Measurements from ENCODE around the gene CGN.
A peak's percentile ranks its signal among the peaks of the same experiment; 100 is the strongest.

CGN gene

DNA sequence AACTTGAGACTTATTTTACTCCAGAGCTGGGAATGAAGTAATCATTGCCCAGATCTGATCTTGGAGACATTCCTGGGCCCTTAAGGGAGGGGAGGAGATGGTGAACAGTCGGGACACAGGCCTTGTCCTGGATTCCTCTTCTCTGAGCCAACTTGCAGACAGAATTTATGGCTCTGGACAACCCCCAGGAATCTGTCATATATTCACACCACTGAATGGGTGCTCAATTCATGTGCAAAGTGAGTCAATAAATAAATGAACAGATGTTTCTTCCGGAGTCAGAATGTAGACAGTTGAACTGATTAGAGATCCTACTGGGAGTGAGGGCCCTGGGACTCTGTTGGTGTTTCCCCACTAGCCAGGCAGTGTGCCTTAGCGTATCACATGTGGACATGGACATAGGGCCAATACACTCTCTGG, 31.5 kb downstream of the CGN start:
- no peaks in the 10 kb centered on the region for H3K9me3 Mint-ChIP-seq
- no peak overlapping the region for H3K4me3 Mint-ChIP-seq
- H3K27ac Mint-ChIP-seq = no peak overlapping the region
- H3K27me3 Mint-ChIP-seq = peaks cover 12% of the 10 kb centered on the region
- H3K4me1 Mint-ChIP-seq (ENCODE audit: low read depth) = peaks cover 31% of the 10 kb centered on the region
- H3K36me3 Mint-ChIP-seq (ENCODE audit: low read depth) = peaks cover 5% of the 10 kb centered on the region
- no peak for DNase-seq

DNA sequence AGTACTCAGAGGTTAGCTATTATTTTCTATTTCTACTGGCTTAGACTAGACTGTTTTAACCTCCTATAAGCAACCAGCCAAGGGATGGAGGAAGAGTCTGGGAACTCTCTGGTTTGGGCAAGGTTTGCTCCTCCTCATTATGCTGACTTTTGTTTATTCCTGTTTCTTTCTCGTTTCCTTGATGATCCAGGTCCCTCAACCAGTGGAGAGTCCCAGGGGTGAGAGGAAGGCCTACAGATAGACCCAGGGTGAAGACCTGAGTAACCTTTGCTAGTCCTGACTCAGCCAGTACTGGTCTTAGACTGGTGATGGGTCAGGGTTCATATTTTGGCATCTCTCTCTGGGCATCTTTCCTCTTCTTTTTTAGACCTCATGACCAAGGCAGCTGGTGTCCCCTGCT, 34.4 kb downstream of the CGN start:
- no peaks in the 10 kb centered on the region for H3K9me3 Mint-ChIP-seq
- no peak for DNase-seq
- peaks cover 23% of the 10 kb centered on the region for H3K4me1 Mint-ChIP-seq (ENCODE audit: low read depth)
- H3K4me3 Mint-ChIP-seq = no peak overlapping the region
- H3K27ac Mint-ChIP-seq = no peak overlapping the region
- H3K36me3 Mint-ChIP-seq (ENCODE audit: low read depth) = peaks cover under 1% of the 10 kb centered on the region
- peaks cover 12% of the 10 kb centered on the region for H3K27me3 Mint-ChIP-seq

DNA sequence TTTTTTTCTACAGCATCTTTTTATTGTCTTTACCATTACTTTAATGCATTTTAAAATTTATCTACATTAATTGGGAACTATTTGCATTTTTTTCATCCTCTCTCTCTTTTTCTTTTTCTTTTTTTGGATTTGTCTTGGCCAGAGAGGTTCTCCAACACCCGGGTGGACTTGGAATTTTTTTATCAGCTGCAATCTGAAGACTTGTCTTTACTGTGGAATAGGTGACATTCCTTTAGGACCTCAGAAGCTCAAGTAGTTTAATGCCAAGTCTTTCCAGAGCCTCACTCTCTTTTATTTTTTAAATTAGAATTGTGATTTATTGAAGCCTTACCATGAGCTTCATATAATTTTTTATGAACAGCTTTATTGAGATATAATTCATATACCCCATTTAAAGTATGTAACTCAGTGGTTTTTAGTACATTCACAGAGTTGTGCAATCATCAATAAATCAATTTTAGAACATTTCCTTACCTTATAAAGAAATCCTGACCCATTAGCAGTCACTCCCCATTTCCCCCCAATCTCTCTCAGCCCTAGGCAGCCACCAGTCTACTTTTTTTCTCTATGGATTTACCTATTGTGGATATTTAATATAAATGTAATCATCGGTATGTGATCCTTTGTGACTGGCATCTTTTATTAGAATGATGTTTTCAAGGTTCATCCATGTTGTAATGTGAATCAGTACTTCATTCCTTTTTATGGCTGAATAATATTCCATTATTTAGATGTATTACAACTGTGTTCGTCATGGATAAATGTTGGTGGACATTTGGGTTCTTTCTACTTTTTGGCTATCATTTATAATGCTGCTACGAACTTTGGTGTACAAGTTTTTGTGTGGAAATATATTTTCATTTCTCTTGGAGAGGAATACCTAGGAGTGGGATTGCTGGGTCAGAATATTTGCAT, 35.1 kb downstream of the CGN start:
- H3K27ac Mint-ChIP-seq = no peak overlapping the region
- H3K27me3 Mint-ChIP-seq = peaks cover 7% of the 10 kb centered on the region
- no peak overlapping the region for H3K4me3 Mint-ChIP-seq
- H3K9me3 Mint-ChIP-seq = no peaks in the 10 kb centered on the region
- H3K36me3 Mint-ChIP-seq (ENCODE audit: low read depth) = no peaks in the 10 kb centered on the region
- peaks cover 15% of the 10 kb centered on the region for H3K4me1 Mint-ChIP-seq (ENCODE audit: low read depth)
- no peak for DNase-seq

DNA sequence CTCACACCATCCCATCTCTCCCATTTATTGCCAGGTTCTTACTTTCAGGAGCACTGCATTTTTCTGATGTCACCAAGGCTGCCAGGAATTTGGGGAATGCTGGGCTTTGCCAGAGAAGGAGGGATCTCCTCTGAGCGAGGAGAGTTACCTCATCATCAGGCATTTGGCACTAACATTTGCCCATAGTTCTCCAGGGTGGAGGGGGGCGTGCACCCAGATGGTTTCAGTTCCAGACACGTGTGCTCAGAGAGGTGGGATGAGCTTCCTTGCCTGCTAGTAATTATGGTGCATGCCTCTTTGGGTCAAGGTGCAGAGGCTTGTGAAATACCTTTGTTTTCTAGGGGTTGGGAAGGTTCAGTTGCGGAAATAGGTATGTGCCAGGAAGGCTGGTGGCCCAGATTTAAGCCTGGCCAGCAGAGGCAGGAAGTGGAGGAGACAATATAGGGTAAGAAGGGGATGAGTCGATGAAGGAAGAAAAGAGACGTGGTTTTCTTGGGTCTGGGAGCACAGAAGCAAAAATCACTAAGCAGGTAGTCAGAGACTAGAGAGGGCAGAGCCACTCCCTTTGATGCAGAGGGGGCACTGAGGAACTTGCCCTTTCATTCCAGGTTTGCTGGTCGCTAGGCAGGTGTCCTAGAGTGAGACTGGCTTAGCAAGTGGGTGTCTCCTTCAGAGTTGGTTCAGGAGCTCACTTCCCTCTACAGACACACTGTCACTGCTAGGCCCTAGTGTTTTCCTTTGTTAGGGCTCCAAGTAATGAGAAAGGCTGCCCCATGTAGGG, 36.1 kb downstream of the CGN start:
- no peak for DNase-seq
- no peak overlapping the region for H3K4me3 Mint-ChIP-seq
- H3K27me3 Mint-ChIP-seq = no peaks in the 10 kb centered on the region
- H3K27ac Mint-ChIP-seq = no peak overlapping the region
- H3K9me3 Mint-ChIP-seq = no peaks in the 10 kb centered on the region
- peaks cover 9% of the 10 kb centered on the region for H3K4me1 Mint-ChIP-seq (ENCODE audit: low read depth)
- H3K36me3 Mint-ChIP-seq (ENCODE audit: low read depth) = no peaks in the 10 kb centered on the region

DNA sequence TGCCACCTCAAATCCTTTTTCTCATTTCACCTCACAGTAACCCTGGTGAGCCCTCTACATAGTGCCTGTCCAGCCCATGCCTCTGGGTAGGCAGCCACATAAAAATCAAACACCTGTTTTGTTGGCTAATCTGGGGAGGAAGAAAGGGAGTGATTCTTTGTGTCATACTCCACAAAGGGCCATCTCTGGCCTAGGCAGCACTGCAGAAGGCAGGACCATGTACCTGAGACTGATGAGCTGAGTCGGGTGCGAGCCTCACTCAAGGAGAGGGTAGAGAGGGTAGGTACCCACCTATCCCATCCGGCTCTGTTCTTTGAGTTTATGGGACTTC, 36.7 kb downstream of the CGN start:
- Mint-ChIP-seq H3K36me3 (ENCODE audit: low read depth) (no peaks in the 10 kb centered on the region), H3K27me3 (no peaks in the 10 kb centered on the region), H3K4me3 (no peak overlapping the region), H3K9me3 (no peaks in the 10 kb centered on the region), H3K4me1 (ENCODE audit: low read depth) (peaks cover 9% of the 10 kb centered on the region), H3K27ac (no peak overlapping the region)
- DNase-seq = no peak

DNA sequence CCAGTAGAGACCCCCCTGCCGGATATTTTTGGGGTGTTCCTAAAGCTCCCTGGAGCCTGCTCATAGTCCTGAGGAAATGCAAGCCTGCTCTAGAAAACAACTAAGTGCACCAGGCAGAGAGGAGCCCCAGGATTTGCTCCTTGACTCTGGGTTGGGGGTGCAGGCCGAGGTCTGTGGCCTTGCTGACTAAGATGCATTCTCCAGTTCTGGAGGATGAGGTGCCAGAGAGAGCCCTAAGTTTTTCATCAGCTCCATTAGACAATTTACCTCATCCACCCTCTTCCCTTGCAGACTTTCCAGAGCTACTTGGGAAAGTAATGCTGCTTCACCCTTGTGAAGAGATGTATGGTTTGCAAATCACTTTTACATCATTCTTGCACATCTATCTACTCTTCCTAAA, 38.0 kb downstream of the CGN start:
- Mint-ChIP-seq H3K9me3 (no peaks in the 10 kb centered on the region), H3K4me3 (no peak overlapping the region), H3K36me3 (ENCODE audit: low read depth) (no peaks in the 10 kb centered on the region), H3K27me3 (no peaks in the 10 kb centered on the region), H3K27ac (no peak overlapping the region), H3K4me1 (ENCODE audit: low read depth) (peaks cover 10% of the 10 kb centered on the region)
- no peak for DNase-seq

DNA sequence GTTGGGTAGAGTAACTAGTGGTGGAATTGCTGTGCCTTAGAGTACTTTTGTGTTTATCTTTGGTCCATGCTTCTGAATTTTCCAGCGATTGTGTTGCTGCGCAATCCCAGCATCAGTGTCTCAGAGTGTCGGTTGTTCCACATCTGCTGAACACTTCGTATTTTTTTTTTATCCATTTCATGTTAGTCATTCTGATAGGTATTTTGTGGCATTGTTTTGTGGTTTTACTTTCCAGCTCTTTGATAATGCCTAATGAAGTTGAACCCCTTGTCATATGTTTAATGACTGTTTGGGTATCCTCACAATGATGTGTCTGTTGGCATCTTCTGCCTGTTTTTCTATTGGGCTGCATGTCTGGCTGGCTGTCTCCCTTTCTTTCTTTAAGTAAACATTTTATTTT, 42.5 kb downstream of the CGN start:
- Mint-ChIP-seq H3K27ac (no peak overlapping the region), H3K36me3 (ENCODE audit: low read depth) (no peaks in the 10 kb centered on the region), H3K4me1 (ENCODE audit: low read depth) (peaks cover 3% of the 10 kb centered on the region), H3K9me3 (no peaks in the 10 kb centered on the region), H3K4me3 (no peak overlapping the region), H3K27me3 (no peaks in the 10 kb centered on the region)
- no peak for DNase-seq

DNA sequence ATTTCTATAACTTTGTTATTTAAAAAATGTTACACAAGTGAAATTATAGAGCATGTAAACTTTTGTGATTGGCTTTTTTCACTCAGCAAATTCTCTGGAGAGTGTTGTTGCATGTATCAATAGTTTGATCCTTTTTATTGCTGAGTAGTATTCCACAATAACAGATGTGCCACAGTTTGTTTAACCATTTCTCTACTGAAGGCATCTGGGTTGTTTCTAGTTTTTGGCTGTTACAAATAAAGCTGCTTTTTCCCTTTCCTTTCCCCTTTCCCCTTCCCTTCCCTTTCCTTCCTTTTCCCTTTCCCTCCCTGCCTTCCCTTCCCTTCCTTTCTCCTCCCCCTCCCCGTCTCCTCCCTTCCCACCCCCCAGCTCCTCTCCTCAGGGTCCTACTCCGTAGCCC, 44.9 kb downstream of the CGN start:
- Mint-ChIP-seq H3K27me3 (no peaks in the 10 kb centered on the region), H3K9me3 (no peaks in the 10 kb centered on the region), H3K4me1 (ENCODE audit: low read depth) (peaks cover 3% of the 10 kb centered on the region), H3K27ac (no peak overlapping the region), H3K4me3 (no peak overlapping the region), H3K36me3 (ENCODE audit: low read depth) (no peaks in the 10 kb centered on the region)
- no peak for DNase-seq

DNA sequence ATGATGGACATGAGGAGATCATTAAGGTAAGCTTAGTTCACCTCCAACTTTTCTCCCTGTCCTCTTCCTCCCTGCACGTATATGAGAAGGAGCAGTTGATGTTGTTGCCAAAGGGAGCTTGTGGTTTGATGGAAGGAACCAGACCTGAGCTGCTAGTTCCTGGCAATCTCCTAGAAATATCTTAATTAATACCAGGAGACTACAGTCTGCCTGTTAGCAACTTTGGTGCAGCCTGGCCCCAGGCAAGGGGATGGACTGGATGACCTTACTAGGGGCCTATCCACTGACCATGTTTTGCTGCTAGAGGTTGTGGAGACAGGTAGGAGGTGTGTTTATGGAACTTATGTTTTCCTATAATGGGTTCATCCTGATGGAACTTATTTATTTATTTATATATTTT, 51.5 kb downstream of the CGN start:
- Mint-ChIP-seq H3K4me3 (no peak overlapping the region), H3K27me3 (no peaks in the 10 kb centered on the region), H3K27ac (no peak overlapping the region), H3K4me1 (ENCODE audit: low read depth) (peaks cover 2% of the 10 kb centered on the region), H3K36me3 (ENCODE audit: low read depth) (no peaks in the 10 kb centered on the region), H3K9me3 (no peaks in the 10 kb centered on the region)
- no peak for DNase-seq

DNA sequence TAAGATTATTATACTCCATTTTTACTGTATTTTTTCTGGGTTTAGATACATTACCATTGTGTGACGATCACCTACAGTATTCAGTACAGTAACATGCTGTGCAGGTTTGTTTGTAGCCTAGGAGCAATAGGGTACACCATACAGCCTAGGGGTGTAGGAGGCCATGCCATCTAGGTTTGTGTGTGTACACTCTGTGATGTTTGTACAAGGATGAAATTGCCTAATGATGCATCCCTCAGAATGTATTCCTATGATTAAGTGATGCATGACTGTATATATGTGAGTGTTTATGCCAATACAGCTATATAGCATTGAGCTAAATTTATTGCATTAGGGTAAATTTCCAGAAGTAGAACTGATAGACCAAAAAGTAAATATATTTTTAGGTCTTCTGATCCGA, 52.2 kb downstream of the CGN start:
- H3K4me1 Mint-ChIP-seq (ENCODE audit: low read depth) = peaks cover 5% of the 10 kb centered on the region
- H3K27ac Mint-ChIP-seq = no peak overlapping the region
- DNase-seq = no peak
- no peaks in the 10 kb centered on the region for H3K27me3 Mint-ChIP-seq
- no peak overlapping the region for H3K4me3 Mint-ChIP-seq
- no peaks in the 10 kb centered on the region for H3K9me3 Mint-ChIP-seq
- no peaks in the 10 kb centered on the region for H3K36me3 Mint-ChIP-seq (ENCODE audit: low read depth)

DNA sequence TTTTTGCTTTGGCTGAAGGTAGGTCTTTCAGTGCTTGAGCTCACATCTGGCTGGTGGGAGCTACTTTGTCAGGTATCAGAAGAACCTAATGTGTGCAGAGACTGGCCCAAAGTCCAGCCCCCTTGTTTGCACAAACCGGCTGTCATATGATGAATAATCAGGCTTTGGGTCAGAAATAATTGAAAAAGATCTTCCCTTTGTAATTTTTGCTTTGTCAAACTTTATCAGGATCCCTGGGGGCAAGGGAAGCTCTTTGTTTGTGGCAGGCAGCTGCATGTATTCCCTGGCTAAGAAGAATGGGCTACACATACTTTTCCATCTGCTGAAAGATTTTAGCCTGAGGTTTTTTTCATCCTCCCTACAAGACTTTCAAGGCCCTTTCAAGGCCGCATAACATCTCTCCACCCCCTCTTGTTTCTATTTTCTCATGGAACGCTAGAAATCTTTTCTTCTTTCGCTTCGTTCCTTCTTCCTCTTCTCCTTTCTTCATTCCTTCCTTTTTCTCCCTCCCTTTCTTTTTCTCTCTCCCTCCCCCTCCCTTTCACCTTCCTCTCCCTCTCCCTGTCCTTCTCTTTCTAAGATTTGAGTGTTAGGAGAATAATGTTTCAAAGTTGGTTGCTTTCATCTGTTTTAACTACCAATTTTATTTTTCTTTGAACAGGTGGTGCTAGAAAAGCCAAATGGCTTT, 54.5 kb downstream of the CGN start:
- Mint-ChIP-seq H3K27ac (no peak overlapping the region), H3K27me3 (no peaks in the 10 kb centered on the region), H3K9me3 (no peaks in the 10 kb centered on the region), H3K4me3 (no peak overlapping the region), H3K4me1 (ENCODE audit: low read depth) (peaks cover 8% of the 10 kb centered on the region), H3K36me3 (ENCODE audit: low read depth) (no peaks in the 10 kb centered on the region)
- no peak for DNase-seq

DNA sequence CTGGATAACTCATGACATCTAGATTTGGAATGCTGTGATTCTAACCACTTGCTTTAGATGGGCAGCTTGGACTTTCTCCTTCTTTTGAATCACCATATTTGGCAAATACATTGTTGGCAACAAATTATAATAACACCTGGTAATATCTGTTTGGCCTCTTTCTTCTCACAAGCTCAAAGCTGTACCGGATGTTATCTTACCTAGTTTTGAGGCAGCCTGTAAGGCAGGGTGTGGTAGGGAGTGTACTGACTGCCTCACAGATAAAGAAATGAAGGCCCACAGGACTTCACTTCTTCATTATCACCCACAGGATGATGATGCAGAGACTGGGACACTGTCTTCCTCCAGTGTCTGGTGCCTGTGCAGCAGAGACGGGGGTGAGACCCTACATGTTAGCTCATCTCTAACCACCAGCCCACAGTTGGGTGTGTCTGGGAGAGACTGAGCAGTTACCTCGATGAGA, 57.5 kb downstream of the CGN start:
- H3K4me1 Mint-ChIP-seq (ENCODE audit: low read depth) = peaks cover 8% of the 10 kb centered on the region
- no peaks in the 10 kb centered on the region for H3K36me3 Mint-ChIP-seq (ENCODE audit: low read depth)
- peak overlapping the region; percentile 16 for H3K27ac Mint-ChIP-seq
- no peaks in the 10 kb centered on the region for H3K27me3 Mint-ChIP-seq
- no peak overlapping the region for H3K4me3 Mint-ChIP-seq
- no peak for DNase-seq
- H3K9me3 Mint-ChIP-seq = no peaks in the 10 kb centered on the region

DNA sequence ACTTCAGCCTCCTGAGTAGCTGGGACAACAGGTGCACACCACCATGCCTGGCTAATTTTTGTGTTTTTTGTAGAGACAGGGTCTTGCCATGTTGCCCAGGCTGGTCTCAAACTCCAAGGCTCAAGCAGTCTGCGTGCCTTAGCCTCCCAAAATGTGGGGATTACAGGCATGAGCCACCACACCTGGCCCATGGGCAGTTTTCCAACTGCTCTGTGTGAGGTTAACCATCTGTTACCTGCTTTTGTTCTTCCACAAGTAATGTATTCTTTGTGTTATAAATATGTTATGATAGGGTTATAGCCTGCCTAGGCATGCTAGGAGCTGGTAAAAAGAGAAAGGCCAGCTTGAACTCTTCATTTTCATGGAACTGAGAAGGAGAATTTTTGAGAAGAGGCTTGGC, 59.6 kb downstream of the CGN start:
- DNase-seq = no peak
- no peak overlapping the region for H3K4me3 Mint-ChIP-seq
- no peaks in the 10 kb centered on the region for H3K27me3 Mint-ChIP-seq
- H3K36me3 Mint-ChIP-seq (ENCODE audit: low read depth) = peaks cover 13% of the 10 kb centered on the region
- no peaks in the 10 kb centered on the region for H3K9me3 Mint-ChIP-seq
- H3K27ac Mint-ChIP-seq = no peak overlapping the region
- peaks cover 16% of the 10 kb centered on the region for H3K4me1 Mint-ChIP-seq (ENCODE audit: low read depth)

DNA sequence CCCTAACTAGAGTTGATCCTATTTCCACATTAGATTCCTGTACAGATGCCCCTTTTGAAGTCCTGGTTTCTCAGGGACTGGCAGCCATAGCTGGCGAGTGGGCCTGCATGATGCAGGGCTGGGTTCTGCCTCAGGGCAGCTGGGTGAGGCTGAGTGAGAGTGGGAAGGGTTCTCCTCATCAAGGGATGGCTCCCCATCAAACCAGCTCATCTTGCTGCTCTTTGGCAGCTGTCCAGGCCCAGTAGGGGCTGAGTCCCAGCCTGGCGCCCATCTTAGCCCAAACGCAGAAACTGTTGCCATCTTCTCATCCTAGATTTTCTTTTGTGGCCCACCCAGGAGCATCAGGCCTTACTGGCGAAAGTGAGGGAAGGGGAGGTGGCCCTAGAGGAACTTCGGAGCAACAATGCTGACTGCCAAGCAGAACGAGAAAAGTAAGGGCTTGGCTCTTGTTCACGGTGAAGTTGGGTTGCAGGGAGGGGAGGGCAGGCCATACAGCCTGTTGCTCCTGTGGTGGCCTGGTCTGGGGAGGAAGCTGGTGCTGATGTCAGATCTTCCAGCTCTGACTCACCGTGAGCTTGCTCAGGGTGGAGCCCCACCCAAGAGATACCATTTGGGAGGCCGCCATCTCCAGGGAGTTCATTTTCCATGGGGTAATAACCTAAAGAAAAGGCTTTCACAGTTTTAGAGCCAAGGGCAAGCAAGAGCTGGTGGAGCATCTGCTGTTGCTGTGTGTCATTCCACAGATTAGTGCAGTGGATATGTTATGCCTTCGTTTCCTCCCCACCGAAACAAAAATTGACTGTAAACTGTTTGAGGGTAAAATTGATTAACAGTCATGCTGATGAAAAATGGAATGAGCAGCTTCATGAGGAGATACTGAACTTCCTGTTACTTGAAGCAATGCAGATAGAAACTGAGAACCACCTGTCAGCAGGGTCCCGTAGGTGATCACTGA, 63.7 kb downstream of the CGN start:
- Mint-ChIP-seq H3K36me3 (ENCODE audit: low read depth) (peaks cover 15% of the 10 kb centered on the region), H3K4me3 (no peak overlapping the region), H3K9me3 (no peaks in the 10 kb centered on the region), H3K27me3 (no peaks in the 10 kb centered on the region), H3K4me1 (ENCODE audit: low read depth) (peaks cover 13% of the 10 kb centered on the region), H3K27ac (peak overlapping the region; percentile 50)
- no peak for DNase-seq
